Measurements from ENCODE around the gene PSMD1. TPM values are rescaled to one million over a fixed set of nuclear protein-coding genes. Genes with fewer than 3 reads are reported as not detected.

The PSMD1 gene
- polyA plus RNA-seq, 1 donor from 2014 or later, result 83.8 TPM

DNA sequence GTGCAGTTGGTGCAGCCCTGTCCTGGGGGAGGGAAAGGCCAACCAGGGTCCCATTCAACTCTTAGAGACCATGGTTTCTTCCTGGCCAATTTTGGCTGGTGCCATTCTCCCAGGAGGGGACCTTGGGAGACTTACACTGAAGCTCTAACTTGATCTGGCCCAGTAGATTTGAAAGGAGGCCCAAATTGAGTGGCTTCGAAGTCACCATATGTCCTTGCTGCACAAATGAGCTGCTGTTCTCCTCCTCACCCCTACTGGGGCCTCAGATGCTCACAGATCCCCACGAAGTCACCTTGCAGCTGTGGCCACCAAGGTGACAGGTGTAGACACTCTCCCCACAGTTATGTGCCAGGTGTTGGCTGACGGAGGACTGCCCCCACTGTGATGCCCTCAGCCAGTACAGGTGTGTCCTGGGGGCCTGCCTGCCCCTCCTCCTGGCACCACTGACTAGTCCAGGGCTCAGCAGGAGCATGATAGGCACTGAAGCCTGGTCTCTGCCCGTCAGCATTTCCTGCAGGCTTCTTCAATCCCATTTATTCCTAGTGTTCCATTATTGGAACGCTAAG lies 24.0 kb upstream of the PSMD1 start:
- H2AFZ ChIP-seq (ENCODE audit: low read depth, low read length), result no peak overlapping the region
- H3F3A ChIP-seq (ENCODE audit: insufficient read depth, low read length, poor library complexity, severe bottlenecking), result no peaks in the 10 kb centered on the region
- no peaks in the 10 kb centered on the region for H3K9me3 ChIP-seq (ENCODE audit: low read length)
- no peaks in the 10 kb centered on the region for H3K36me3 ChIP-seq (ENCODE audit: insufficient read depth, low read length)
- no peaks in the 10 kb centered on the region for H3K9me2 ChIP-seq (ENCODE audit: insufficient read depth, low read length)
- H3K4me2 ChIP-seq (ENCODE audit: low read length), result no peak overlapping the region
- no peaks in the 10 kb centered on the region for H4K20me1 ChIP-seq (ENCODE audit: insufficient read depth)
- no peaks in the 10 kb centered on the region for H3K79me2 ChIP-seq (replicated peaks; ENCODE audit: insufficient read depth, low read length)
- no peak overlapping the region for H3K9ac ChIP-seq (ENCODE audit: low read length)
- H3K27ac ChIP-seq (ENCODE audit: low read length), result no peak overlapping the region
- no peak for TF ChIP-seq SMC3 (conservative IDR thresholded peaks at IDR 0.05; ENCODE audit: poor library complexity)
- TF ChIP-seq, protein P1, sequence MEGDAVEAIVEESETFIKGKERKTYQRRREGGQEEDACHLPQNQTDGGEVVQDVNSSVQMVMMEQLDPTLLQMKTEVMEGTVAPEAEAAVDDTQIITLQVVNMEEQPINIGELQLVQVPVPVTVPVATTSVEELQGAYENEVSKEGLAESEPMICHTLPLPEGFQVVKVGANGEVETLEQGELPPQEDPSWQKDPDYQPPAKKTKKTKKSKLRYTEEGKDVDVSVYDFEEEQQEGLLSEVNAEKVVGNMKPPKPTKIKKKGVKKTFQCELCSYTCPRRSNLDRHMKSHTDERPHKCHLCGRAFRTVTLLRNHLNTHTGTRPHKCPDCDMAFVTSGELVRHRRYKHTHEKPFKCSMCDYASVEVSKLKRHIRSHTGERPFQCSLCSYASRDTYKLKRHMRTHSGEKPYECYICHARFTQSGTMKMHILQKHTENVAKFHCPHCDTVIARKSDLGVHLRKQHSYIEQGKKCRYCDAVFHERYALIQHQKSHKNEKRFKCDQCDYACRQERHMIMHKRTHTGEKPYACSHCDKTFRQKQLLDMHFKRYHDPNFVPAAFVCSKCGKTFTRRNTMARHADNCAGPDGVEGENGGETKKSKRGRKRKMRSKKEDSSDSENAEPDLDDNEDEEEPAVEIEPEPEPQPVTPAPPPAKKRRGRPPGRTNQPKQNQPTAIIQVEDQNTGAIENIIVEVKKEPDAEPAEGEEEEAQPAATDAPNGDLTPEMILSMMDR (IDR thresholded peaks at IDR 0.05; ENCODE audit: poor library complexity, severe bottlenecking), result no peak
- no peak for TF ChIP-seq EP300 (conservative IDR thresholded peaks at IDR 0.05; ENCODE audit: poor library complexity, severe bottlenecking)
- TF ChIP-seq EZH2 (IDR thresholded peaks at IDR 0.05; ENCODE audit: borderline replicate concordance, insufficient read depth, low read length, poor library complexity, severe bottlenecking), result no peak
- no peak overlapping the region for H3K4me3 ChIP-seq (ENCODE audit: low read length)
- H3K27me3 ChIP-seq (ENCODE audit: insufficient read depth, low read depth, low read length), result peaks cover 12% of the 10 kb centered on the region

GRCh38 chr2:231033147-231034132 lies 23.2 kb upstream of the PSMD1 start:
- Histone ChIP-seq H2AFZ (ENCODE audit: low read depth, low read length) (no peak overlapping the region), H3K9me2 (ENCODE audit: insufficient read depth, low read length) (no peaks in the 10 kb centered on the region), H3K27me3 (ENCODE audit: insufficient read depth, low read depth, low read length) (peaks cover 17% of the 10 kb centered on the region), H4K20me1 (ENCODE audit: insufficient read depth) (no peaks in the 10 kb centered on the region), H3K4me2 (ENCODE audit: low read length) (no peak overlapping the region), H3K4me3 (ENCODE audit: low read length) (no peak overlapping the region), H3K9ac (ENCODE audit: low read length) (no peak overlapping the region), H3K9me3 (ENCODE audit: low read length) (no peaks in the 10 kb centered on the region), H3K79me2 (replicated peaks; ENCODE audit: insufficient read depth, low read length) (no peaks in the 10 kb centered on the region), H3K36me3 (ENCODE audit: insufficient read depth, low read length) (no peaks in the 10 kb centered on the region), H3F3A (ENCODE audit: insufficient read depth, low read length, poor library complexity, severe bottlenecking) (no peaks in the 10 kb centered on the region), H3K27ac (ENCODE audit: low read length) (no peak overlapping the region)
- TF ChIP-seq EZH2 (IDR thresholded peaks at IDR 0.05; ENCODE audit: borderline replicate concordance, insufficient read depth, low read length, poor library complexity, severe bottlenecking) (no peak), SMC3 (conservative IDR thresholded peaks at IDR 0.05; ENCODE audit: poor library complexity) (no peak), POLR2AphosphoS5 (IDR thresholded peaks at IDR 0.05) (no peak), TAF1 (IDR thresholded peaks at IDR 0.05; ENCODE audit: low read depth) (no peak), MXI1 (conservative IDR thresholded peaks at IDR 0.05; ENCODE audit: poor library complexity, severe bottlenecking) (no peak), RAD21 (conservative IDR thresholded peaks at IDR 0.05) (no peak), EP300 (conservative IDR thresholded peaks at IDR 0.05; ENCODE audit: poor library complexity, severe bottlenecking) (no peak)
- TF ChIP-seq, protein P1 (IDR thresholded peaks at IDR 0.05; ENCODE audit: poor library complexity, severe bottlenecking), result no peak
- TF ChIP-seq, protein P2, sequence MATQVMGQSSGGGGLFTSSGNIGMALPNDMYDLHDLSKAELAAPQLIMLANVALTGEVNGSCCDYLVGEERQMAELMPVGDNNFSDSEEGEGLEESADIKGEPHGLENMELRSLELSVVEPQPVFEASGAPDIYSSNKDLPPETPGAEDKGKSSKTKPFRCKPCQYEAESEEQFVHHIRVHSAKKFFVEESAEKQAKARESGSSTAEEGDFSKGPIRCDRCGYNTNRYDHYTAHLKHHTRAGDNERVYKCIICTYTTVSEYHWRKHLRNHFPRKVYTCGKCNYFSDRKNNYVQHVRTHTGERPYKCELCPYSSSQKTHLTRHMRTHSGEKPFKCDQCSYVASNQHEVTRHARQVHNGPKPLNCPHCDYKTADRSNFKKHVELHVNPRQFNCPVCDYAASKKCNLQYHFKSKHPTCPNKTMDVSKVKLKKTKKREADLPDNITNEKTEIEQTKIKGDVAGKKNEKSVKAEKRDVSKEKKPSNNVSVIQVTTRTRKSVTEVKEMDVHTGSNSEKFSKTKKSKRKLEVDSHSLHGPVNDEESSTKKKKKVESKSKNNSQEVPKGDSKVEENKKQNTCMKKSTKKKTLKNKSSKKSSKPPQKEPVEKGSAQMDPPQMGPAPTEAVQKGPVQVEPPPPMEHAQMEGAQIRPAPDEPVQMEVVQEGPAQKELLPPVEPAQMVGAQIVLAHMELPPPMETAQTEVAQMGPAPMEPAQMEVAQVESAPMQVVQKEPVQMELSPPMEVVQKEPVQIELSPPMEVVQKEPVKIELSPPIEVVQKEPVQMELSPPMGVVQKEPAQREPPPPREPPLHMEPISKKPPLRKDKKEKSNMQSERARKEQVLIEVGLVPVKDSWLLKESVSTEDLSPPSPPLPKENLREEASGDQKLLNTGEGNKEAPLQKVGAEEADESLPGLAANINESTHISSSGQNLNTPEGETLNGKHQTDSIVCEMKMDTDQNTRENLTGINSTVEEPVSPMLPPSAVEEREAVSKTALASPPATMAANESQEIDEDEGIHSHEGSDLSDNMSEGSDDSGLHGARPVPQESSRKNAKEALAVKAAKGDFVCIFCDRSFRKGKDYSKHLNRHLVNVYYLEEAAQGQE (IDR thresholded peaks at IDR 0.05; ENCODE audit: borderline replicate concordance), result no peak
